Measurements from ENCODE around the gene SPINK1. TPM values are rescaled to one million over a fixed set of nuclear protein-coding genes. Genes with fewer than 3 reads are reported as not detected.

Gene SPINK1
- polyA plus RNA-seq, 1 experiment = not detected

DNA sequence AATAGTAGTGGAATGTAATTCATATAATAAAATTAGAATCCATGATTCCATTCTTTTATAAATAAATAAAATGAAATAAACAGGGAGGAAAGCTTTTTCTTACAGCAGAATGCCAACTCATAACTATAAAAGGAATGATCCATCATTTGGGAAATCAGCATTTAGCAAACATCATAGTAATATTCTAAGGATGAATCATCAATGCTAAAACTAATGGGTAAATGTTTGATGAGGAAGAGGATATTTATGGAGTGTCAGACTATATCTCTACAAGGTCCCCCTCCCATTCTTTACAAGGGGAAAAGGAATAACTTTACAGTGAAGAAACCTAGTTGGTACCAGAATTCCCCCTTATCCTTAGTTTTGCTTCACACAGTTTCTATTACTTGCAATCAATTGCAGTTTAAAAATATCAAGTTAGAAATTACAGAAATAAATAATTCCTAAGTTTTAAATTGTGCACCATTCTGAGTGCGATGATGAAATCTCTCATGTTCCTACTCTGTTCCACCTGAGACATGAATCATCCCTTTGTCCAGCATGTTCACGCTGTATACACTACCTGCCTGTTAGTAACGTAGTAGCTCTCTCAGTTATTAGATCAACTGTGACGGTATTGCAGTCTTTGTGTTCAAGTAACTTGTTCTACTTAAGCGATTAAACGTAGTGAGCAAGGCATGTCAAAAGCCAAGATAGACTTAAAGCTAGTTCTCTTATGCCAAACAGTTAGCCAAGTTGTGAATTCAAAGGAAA is 34.7 kb downstream of the SPINK1 start:
- Histone ChIP-seq H3K27me3 (ENCODE audit: control insufficient read depth, insufficient read depth, low read length) (no peaks in the 10 kb centered on the region), H3K4me3 (ENCODE audit: low read depth, low read length) (no peak overlapping the region), H3K27ac (ENCODE audit: low read depth, low read length) (no peak overlapping the region), H3K9me3 (ENCODE audit: control insufficient read depth, insufficient read depth, low read length) (no peaks in the 10 kb centered on the region)
- ChIA-PET POLR2A (no interaction called here), CTCF (no interaction called here)
- no peak for DNase-seq (ENCODE audit: low read depth, low spot score)
- TF ChIP-seq, protein P1, sequence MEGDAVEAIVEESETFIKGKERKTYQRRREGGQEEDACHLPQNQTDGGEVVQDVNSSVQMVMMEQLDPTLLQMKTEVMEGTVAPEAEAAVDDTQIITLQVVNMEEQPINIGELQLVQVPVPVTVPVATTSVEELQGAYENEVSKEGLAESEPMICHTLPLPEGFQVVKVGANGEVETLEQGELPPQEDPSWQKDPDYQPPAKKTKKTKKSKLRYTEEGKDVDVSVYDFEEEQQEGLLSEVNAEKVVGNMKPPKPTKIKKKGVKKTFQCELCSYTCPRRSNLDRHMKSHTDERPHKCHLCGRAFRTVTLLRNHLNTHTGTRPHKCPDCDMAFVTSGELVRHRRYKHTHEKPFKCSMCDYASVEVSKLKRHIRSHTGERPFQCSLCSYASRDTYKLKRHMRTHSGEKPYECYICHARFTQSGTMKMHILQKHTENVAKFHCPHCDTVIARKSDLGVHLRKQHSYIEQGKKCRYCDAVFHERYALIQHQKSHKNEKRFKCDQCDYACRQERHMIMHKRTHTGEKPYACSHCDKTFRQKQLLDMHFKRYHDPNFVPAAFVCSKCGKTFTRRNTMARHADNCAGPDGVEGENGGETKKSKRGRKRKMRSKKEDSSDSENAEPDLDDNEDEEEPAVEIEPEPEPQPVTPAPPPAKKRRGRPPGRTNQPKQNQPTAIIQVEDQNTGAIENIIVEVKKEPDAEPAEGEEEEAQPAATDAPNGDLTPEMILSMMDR (IDR thresholded peaks at IDR 0.05; ENCODE audit: low read depth, low read length) = no peak

- H3K4me3 ChIP-seq (ENCODE audit: low read depth, low read length) = no peak overlapping the region
- TF ChIP-seq, protein P1 (IDR thresholded peaks at IDR 0.05; ENCODE audit: low read depth, low read length) = no peak
- H3K27me3 ChIP-seq (ENCODE audit: control insufficient read depth, insufficient read depth, low read length) = no peaks in the 10 kb centered on the region
- H3K27ac ChIP-seq (ENCODE audit: low read depth, low read length) = no peak overlapping the region
- H3K9me3 ChIP-seq (ENCODE audit: control insufficient read depth, insufficient read depth, low read length) = no peaks in the 10 kb centered on the region
- DNase-seq (ENCODE audit: low read depth, low spot score) = no peak
- POLR2A ChIA-PET = no interaction called here
- CTCF ChIA-PET = no interaction called here
Observed at GRCh38 chr5:147791181-147791580, 40.3 kb downstream of the SPINK1 start.

DNA sequence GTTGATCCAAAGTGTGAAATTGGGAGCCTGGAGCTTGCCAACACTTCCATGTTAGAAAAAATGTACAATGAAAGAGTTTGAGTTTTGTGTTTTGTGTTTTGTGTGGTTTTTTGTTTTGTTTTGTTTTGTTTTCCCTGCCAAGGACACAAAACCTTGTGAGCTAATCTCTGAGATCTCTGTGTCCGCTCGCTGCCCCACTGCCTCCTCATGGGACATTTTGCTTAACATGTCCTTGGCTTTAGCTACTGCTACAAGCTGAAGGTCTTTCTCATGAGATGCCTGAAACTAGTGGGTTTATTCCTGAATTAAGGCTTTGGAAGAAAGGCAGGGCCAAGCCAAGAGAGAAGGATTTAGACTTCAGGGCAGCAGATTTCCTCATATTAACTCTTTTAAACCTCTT is 41.7 kb downstream of the SPINK1 start:
- H3K27me3 ChIP-seq (ENCODE audit: control insufficient read depth, insufficient read depth, low read length) = no peaks in the 10 kb centered on the region
- CTCF ChIA-PET = no interaction called here
- POLR2A ChIA-PET = no interaction called here
- H3K27ac ChIP-seq (ENCODE audit: low read depth, low read length) = no peak overlapping the region
- no peaks in the 10 kb centered on the region for H3K9me3 ChIP-seq (ENCODE audit: control insufficient read depth, insufficient read depth, low read length)
- TF ChIP-seq, protein P1 (IDR thresholded peaks at IDR 0.05; ENCODE audit: low read depth, low read length) = no peak
- H3K4me3 ChIP-seq (ENCODE audit: low read depth, low read length) = no peak overlapping the region
- no peak for DNase-seq (ENCODE audit: low read depth, low spot score)

DNA sequence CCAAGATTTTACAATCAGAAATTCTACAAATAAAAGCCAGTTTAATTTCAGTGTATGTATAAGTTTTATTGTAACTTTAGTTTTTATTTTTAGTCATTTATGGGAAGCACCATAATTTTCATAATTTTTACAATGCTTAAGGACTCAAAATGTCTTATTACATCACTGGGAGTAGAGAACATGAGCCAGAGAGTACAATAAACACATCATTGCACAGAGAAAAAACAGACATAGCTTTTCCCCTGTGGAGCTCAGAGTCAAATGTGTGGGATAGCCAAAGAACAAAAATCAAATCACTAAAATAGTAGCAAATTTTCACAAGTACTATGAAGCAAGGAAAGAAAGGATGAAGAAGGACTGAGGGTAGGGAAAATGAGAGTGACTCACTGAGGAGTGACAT is 43.4 kb downstream of the SPINK1 start:
- no peaks in the 10 kb centered on the region for H3K9me3 ChIP-seq (ENCODE audit: control insufficient read depth, insufficient read depth, low read length)
- no peaks in the 10 kb centered on the region for H3K27me3 ChIP-seq (ENCODE audit: control insufficient read depth, insufficient read depth, low read length)
- ChIA-PET CTCF (no interaction called here), POLR2A (no interaction called here)
- no peak overlapping the region for H3K4me3 ChIP-seq (ENCODE audit: low read depth, low read length)
- H3K27ac ChIP-seq (ENCODE audit: low read depth, low read length) = no peak overlapping the region
- TF ChIP-seq, protein P1 (IDR thresholded peaks at IDR 0.05; ENCODE audit: low read depth, low read length) = no peak
- DNase-seq (ENCODE audit: low read depth, low spot score) = no peak

DNA sequence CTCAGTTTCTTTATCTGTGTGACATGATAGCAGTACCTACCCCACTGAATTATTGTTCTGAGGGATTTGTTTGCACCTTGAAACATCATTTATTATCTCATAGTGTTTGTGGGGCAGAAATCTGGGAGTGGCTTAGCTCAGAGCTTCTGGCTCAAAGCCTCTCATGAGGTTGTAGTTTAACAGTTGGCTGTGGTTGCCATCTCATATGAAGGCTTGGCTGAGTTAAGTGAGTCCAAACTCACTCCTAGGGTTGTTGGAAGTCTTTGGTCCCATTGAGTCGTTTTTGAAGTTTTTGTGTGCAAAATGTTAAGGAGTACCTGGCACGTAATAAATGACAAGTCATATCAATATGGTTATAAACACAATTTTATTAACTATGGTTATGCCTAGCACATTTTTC is 45.3 kb downstream of the SPINK1 start:
- no peaks in the 10 kb centered on the region for H3K27me3 ChIP-seq (ENCODE audit: control insufficient read depth, insufficient read depth, low read length)
- no peak overlapping the region for H3K27ac ChIP-seq (ENCODE audit: low read depth, low read length)
- no peaks in the 10 kb centered on the region for H3K9me3 ChIP-seq (ENCODE audit: control insufficient read depth, insufficient read depth, low read length)
- TF ChIP-seq, protein P1 (IDR thresholded peaks at IDR 0.05; ENCODE audit: low read depth, low read length) = no peak
- POLR2A ChIA-PET = no interaction called here
- CTCF ChIA-PET = interaction anchor here (0.6 kb wide), 1 partner anchor 37 kb away, joined by 8 read pairs; no protein-coding TSS in a partner anchor
- DNase-seq (ENCODE audit: low read depth, low spot score) = no peak
- no peak overlapping the region for H3K4me3 ChIP-seq (ENCODE audit: low read depth, low read length)
